HPDE6-E6E7 (cell line): ENCODE data around the gene NEK10.

Source experiments
- DNase-seq: peaks from one replicate; pipeline ENCODE4 v3.0.0; 2011; ENCODE audit warnings: missing footprints; ENCODE audit errors: extremely low spot score

The NEK10 gene

GRCh38 chr3:27097182-27097581 is 272.0 kb downstream of the NEK10 start:
- DNase-seq: no peak

- no peak for DNase-seq
Observed at GRCh38 chr3:27095553-27096222, 273.5 kb downstream of the NEK10 start.

GRCh38 chr3:27094721-27095120 is 274.5 kb downstream of the NEK10 start:
- DNase-seq: no peak

- no peak for DNase-seq
Observed at GRCh38 chr3:27093771-27094170, 275.4 kb downstream of the NEK10 start.

- DNase-seq: no peak
Observed at GRCh38 chr3:27090275-27091041, 278.7 kb downstream of the NEK10 start.

- DNase-seq: no peak
Observed at GRCh38 chr3:27089645-27090044, 279.5 kb downstream of the NEK10 start.

- DNase-seq: no peak
Observed at GRCh38 chr3:27089068-27089467, 280.1 kb downstream of the NEK10 start.

- no peak for DNase-seq
Observed at GRCh38 chr3:27085829-27086730, 283.1 kb downstream of the NEK10 start.

GRCh38 chr3:27081992-27082607 is 287.1 kb downstream of the NEK10 start:
- DNase-seq: no peak

- DNase-seq: no peak
Observed at GRCh38 chr3:27081566-27081965, 287.6 kb downstream of the NEK10 start.

- no peak for DNase-seq
Observed at GRCh38 chr3:27080258-27080525, 289.0 kb downstream of the NEK10 start.

- no peak for DNase-seq
Observed at GRCh38 chr3:27079427-27080257, 289.5 kb downstream of the NEK10 start.

- no peak for DNase-seq
Observed at GRCh38 chr3:27078246-27078913, 290.8 kb downstream of the NEK10 start.

GRCh38 chr3:27076815-27077630 is 292.2 kb downstream of the NEK10 start:
- DNase-seq: no peak

- DNase-seq: no peak
Observed at GRCh38 chr3:27074914-27075313, 294.3 kb downstream of the NEK10 start.

GRCh38 chr3:27073912-27074311 is 295.3 kb downstream of the NEK10 start:
- DNase-seq: no peak

- no peak for DNase-seq
Observed at GRCh38 chr3:27072810-27073651, 296.2 kb downstream of the NEK10 start.

GRCh38 chr3:27060336-27060735 is 308.8 kb downstream of the NEK10 start:
- no peak for DNase-seq
